Uterus (tissue), 2 donors: ENCODE results near the gene AAR2.

Source experiments
- CTCF ChIP-seq, 4 experiments: fragments of 200-600 bp in 2 of 4; fragments of 450-650 bp in 2 of 4; sonication (generic) in 2 of 4; IDR thresholded peaks; one replicate each; pipeline ENCODE4 v1.5.1; 2016 to 2019; ENCODE audit warnings: antibody characterized with exemption in 4 of 4, mild to moderate bottlenecking in 2 of 4, moderate library complexity in 1 of 4
- POLR2A ChIP-seq, 2 donors: fragments of 450-650 bp; IDR thresholded peaks; one replicate each; pipeline ENCODE4 v1.6.1; 2016; ENCODE audit warnings: antibody characterized with exemption in 2 of 2, mild to moderate bottlenecking in 1 of 2, moderate library complexity in 1 of 2

- TF ChIP-seq CTCF (IDR thresholded peaks at IDR 0.05) (no peak), POLR2A (IDR thresholded peaks at IDR 0.05) (no peak)
Observed at GRCh38 chr20:36279362-36279761, 43.1 kb downstream of the AAR2 start.
